Measurements from ENCODE around the gene CP. TPM values are rescaled to one million over a fixed set of nuclear protein-coding genes. Genes with fewer than 3 reads are reported as not detected.

CP gene
- total and polyA plus RNA-seq, 2 experiments from 2014 or later = 2.8 to 3.6 TPM

- H3K79me2 ChIP-seq (replicated peaks; ENCODE audit: insufficient read depth) = no peaks in the 10 kb centered on the region
- H3K4me1 ChIP-seq (ENCODE audit: insufficient read depth) = peaks cover 52% of the 10 kb centered on the region
- H4K20me1 ChIP-seq (replicated peaks; ENCODE audit: insufficient read depth) = no peaks in the 10 kb centered on the region
- TF ChIP-seq EZH2phosphoT487 (IDR thresholded peaks at IDR 0.05; ENCODE audit: unreplicated experiment) (no peak), ETS1 (IDR thresholded peaks at IDR 0.05) (no peak), NANOG (IDR thresholded peaks at IDR 0.05; ENCODE audit: borderline replicate concordance) (no peak), EZH2 (IDR thresholded peaks at IDR 0.05; ENCODE audit: low read depth, unreplicated experiment) (no peak)
- H3F3A ChIP-seq (replicated peaks; ENCODE audit: low read depth) = no peaks in the 10 kb centered on the region
- H2AFZ ChIP-seq = no peak overlapping the region
- H3K27me3 ChIP-seq (ENCODE audit: insufficient read depth) = peaks cover 31% of the 10 kb centered on the region
- Mint-ChIP-seq H3K27me3 (ENCODE audit: insufficient read depth, low read depth, poor library complexity) (peaks cover 14% of the 10 kb centered on the region), H3K9me3 (no peaks in the 10 kb centered on the region; the same call in 2 of the 3 replicates), H3K4me3 (no peak overlapping the region), H3K27ac (no peak overlapping the region), H3K36me3 (ENCODE audit: low read depth) (no peaks in the 10 kb centered on the region; the same call in 2 of the 3 replicates), H3K4me1 (peaks cover 49% of the 10 kb centered on the region)
- no peaks in the 10 kb centered on the region; the same call in 1 of the 2 replicates for H3K9me2 ChIP-seq (ENCODE audit: insufficient read depth)
- ATAC-seq = no peak
- no peaks in the 10 kb centered on the region for H3K36me3 ChIP-seq (ENCODE audit: insufficient read depth)
- no peak overlapping the region for H3K4me3 ChIP-seq
- DNase-seq (ENCODE audit: low spot score) = no peak
- H3K27ac ChIP-seq (ENCODE audit: low read depth) = no peak overlapping the region
- peak overlapping the region; percentile 7; the same call in 1 of the 2 replicates for H3K4me2 ChIP-seq
Measured at GRCh38 chr3:149245738-149246451, 24.3 kb upstream of the CP start.

- H3K4me3 Mint-ChIP-seq = no peak overlapping the region
- no peaks in the 10 kb centered on the region for H3K79me2 ChIP-seq (replicated peaks; ENCODE audit: insufficient read depth)
- ATAC-seq = no peak
- no peaks in the 10 kb centered on the region for H4K20me1 ChIP-seq (replicated peaks; ENCODE audit: insufficient read depth)
- peaks cover 12% of the 10 kb centered on the region for H3K27me3 Mint-ChIP-seq (ENCODE audit: insufficient read depth, low read depth, poor library complexity)
- H3K27ac ChIP-seq (ENCODE audit: low read depth) = no peak overlapping the region
- H3K36me3 Mint-ChIP-seq (ENCODE audit: low read depth) = peaks cover 3% of the 10 kb centered on the region; the same call in 2 of the 3 replicates
- DNase-seq (ENCODE audit: low spot score) = no peak
- no peaks in the 10 kb centered on the region for H3F3A ChIP-seq (replicated peaks; ENCODE audit: low read depth)
- no peak overlapping the region for H3K27ac Mint-ChIP-seq
- H2AFZ ChIP-seq = no peak overlapping the region
- no peak overlapping the region for H3K4me2 ChIP-seq
- H3K4me1 Mint-ChIP-seq = peaks cover 37% of the 10 kb centered on the region
- H3K9me3 Mint-ChIP-seq = peaks cover 3% of the 10 kb centered on the region; the same call in 1 of the 3 replicates
- peaks cover 38% of the 10 kb centered on the region for H3K4me1 ChIP-seq (ENCODE audit: insufficient read depth)
- H3K4me3 ChIP-seq = no peak overlapping the region
- peaks cover 4% of the 10 kb centered on the region for H3K9me2 ChIP-seq (ENCODE audit: insufficient read depth)
- no peaks in the 10 kb centered on the region for H3K36me3 ChIP-seq (ENCODE audit: insufficient read depth)
- peaks cover 23% of the 10 kb centered on the region for H3K27me3 ChIP-seq (ENCODE audit: insufficient read depth)
- TF ChIP-seq EZH2 (IDR thresholded peaks at IDR 0.05; ENCODE audit: low read depth, unreplicated experiment) (no peak), ZNF462 (CRISPR knock-in tag; IDR thresholded peaks at IDR 0.05) (no peak), REST (IDR thresholded peaks at IDR 0.05; ENCODE audit: unreplicated experiment) (no peak), STAT1 (IDR thresholded peaks at IDR 0.05; ENCODE audit: unreplicated experiment) (no peak)
Measured at GRCh38 chr3:149243540-149243939, 21.9 kb upstream of the CP start.
